ENCODE measurements around the gene BEAN1. TPM values are rescaled to one million over a fixed set of nuclear protein-coding genes. Genes with fewer than 3 reads are reported as not detected.

BEAN1 gene
- total RNA-seq, 1 experiment from 2014 or later = 1.9 TPM

- H4K20me1 ChIP-seq (ENCODE audit: low read length) = no peaks in the 10 kb centered on the region
- H3K27me3 ChIP-seq (ENCODE audit: low read length) = no peaks in the 10 kb centered on the region
- H3F3A ChIP-seq (ENCODE audit: low read length, unreplicated experiment) = no peaks in the 10 kb centered on the region
- H3K9ac ChIP-seq (ENCODE audit: low read length) = no peak overlapping the region
- TF ChIP-seq EZH2 (IDR thresholded peaks at IDR 0.05; ENCODE audit: low read length, unreplicated experiment) (no peak), EZH2phosphoT487 (IDR thresholded peaks at IDR 0.05; ENCODE audit: borderline replicate concordance, low read length) (no peak), CTCF (conservative IDR thresholded peaks at IDR 0.05; ENCODE audit: low read depth, low read length) (no peak)
- no peaks in the 10 kb centered on the region for H3K9me2 ChIP-seq (replicated peaks; ENCODE audit: low read length)
- intact Hi-C loops (cut with micrococcal nuclease) = no loop called here
- no peaks in the 10 kb centered on the region for H3K79me2 ChIP-seq (ENCODE audit: low read length)
- no peak overlapping the region for H3K27ac ChIP-seq (ENCODE audit: low read length)
- BruUV-seq (replicated peaks) = no TSS peak
- peaks cover 24% of the 10 kb centered on the region for H3K4me1 ChIP-seq (ENCODE audit: insufficient read depth, low read length)
- peaks cover 8% of the 10 kb centered on the region; the same call in 1 of the 2 replicates for H3K36me3 ChIP-seq (ENCODE audit: low read depth, low read length)
- no peak overlapping the region for H3K4me3 ChIP-seq (ENCODE audit: low read length)
- no peak overlapping the region for H3K4me2 ChIP-seq (ENCODE audit: low read length)
- DNase-seq = no peak
- ChIA-PET CTCF (no interaction called here), POLR2A (ENCODE audit: unreplicated experiment) (no interaction called here)
- H2AFZ ChIP-seq (ENCODE audit: low read length) = no peak overlapping the region
- ATAC-seq = no peak
- no peaks in the 10 kb centered on the region for H3K9me3 ChIP-seq (ENCODE audit: low read length)
Measured at GRCh38 chr16:66412182-66412581, 14.9 kb upstream of the BEAN1 start.

DNA sequence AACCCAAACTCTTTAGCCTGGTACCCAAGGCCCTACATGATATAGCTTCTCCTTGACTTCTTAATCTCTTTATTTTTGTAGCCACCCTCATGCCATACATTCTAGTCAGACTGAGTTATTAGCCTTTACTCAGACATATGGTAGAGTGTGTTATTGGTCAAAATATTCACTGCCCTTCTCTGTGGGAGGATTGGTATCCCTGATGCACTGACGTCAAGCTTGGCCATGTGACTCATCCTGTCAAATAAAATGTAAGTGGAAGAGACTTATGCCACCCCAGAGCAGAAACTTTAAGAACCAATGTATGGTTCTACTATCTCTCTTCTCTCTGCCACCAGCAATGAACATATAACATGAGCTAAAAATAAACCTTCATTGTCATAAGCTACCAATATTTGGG is 12.2 kb upstream of the BEAN1 start:
- H3K27me3 ChIP-seq (ENCODE audit: low read length) = no peaks in the 10 kb centered on the region
- H3K4me3 ChIP-seq (ENCODE audit: low read length) = no peak overlapping the region
- H3F3A ChIP-seq (ENCODE audit: low read length, unreplicated experiment) = no peaks in the 10 kb centered on the region
- no peak overlapping the region for H3K4me2 ChIP-seq (ENCODE audit: low read length)
- ChIA-PET POLR2A (ENCODE audit: unreplicated experiment) (no interaction called here), CTCF (interaction anchor here (0.6 kb wide), 1 partner anchor 30 kb away, joined by 6 read pairs; no protein-coding TSS in a partner anchor)
- ATAC-seq = no peak
- intact Hi-C loops (cut with micrococcal nuclease) = no loop called here
- peak; percentile 9 for DNase-seq
- TF ChIP-seq EZH2phosphoT487 (IDR thresholded peaks at IDR 0.05; ENCODE audit: borderline replicate concordance, low read length) (no peak), CTCF (conservative IDR thresholded peaks at IDR 0.05; ENCODE audit: low read depth, low read length) (no peak), EZH2 (IDR thresholded peaks at IDR 0.05; ENCODE audit: low read length, unreplicated experiment) (no peak)
- no peak overlapping the region for H3K9ac ChIP-seq (ENCODE audit: low read length)
- H3K36me3 ChIP-seq (ENCODE audit: low read depth, low read length) = peaks cover 8% of the 10 kb centered on the region; the same call in 1 of the 2 replicates
- H3K27ac ChIP-seq (ENCODE audit: low read length) = no peak overlapping the region
- H3K79me2 ChIP-seq (ENCODE audit: low read length) = no peaks in the 10 kb centered on the region
- H4K20me1 ChIP-seq (ENCODE audit: low read length) = no peaks in the 10 kb centered on the region
- no peak overlapping the region for H2AFZ ChIP-seq (ENCODE audit: low read length)
- BruUV-seq (replicated peaks) = no TSS peak
- peaks cover 14% of the 10 kb centered on the region; the same call in 1 of the 2 replicates for H3K4me1 ChIP-seq (ENCODE audit: insufficient read depth, low read length)
- H3K9me3 ChIP-seq (ENCODE audit: low read length) = no peaks in the 10 kb centered on the region
- H3K9me2 ChIP-seq (replicated peaks; ENCODE audit: low read length) = no peaks in the 10 kb centered on the region

DNA sequence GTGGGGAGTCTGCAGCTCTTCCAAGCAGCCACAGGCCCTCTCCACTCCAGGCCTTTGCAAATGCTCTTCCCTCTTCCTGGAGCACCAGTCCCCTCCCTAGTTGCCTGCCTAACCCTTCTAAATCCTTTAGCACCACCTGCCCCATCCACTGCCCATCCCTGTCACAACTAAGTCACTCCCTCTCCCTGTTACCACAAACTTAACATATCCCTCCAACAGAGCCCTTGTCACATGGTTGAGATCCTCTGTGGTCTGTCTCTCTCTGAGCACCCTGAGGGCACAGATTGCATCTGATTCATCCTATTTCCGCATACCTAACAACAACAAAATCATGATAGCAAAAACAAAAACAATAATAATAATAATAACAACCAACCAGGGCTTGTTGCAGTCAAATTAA is 11.0 kb upstream of the BEAN1 start:
- Histone ChIP-seq H4K20me1 (ENCODE audit: low read length) (no peaks in the 10 kb centered on the region), H3K4me1 (ENCODE audit: insufficient read depth, low read length) (peaks cover 26% of the 10 kb centered on the region; the same call in 1 of the 2 replicates), H3K4me2 (ENCODE audit: low read length) (no peak overlapping the region), H3K9me2 (replicated peaks; ENCODE audit: low read length) (no peaks in the 10 kb centered on the region), H3K79me2 (ENCODE audit: low read length) (no peaks in the 10 kb centered on the region), H3K27me3 (ENCODE audit: low read length) (no peaks in the 10 kb centered on the region), H3K36me3 (ENCODE audit: low read depth, low read length) (0 out of 2 replicates have a peak, but pooled peaks cover 3% of the 10 kb centered on the region), H3F3A (ENCODE audit: low read length, unreplicated experiment) (no peaks in the 10 kb centered on the region), H3K27ac (ENCODE audit: low read length) (no peak overlapping the region), H3K9ac (ENCODE audit: low read length) (no peak overlapping the region), H3K4me3 (ENCODE audit: low read length) (no peak overlapping the region), H2AFZ (ENCODE audit: low read length) (no peak overlapping the region), H3K9me3 (ENCODE audit: low read length) (no peaks in the 10 kb centered on the region)
- ChIA-PET POLR2A (ENCODE audit: unreplicated experiment) (no interaction called here), CTCF (no interaction called here)
- no peak for ATAC-seq
- BruUV-seq (replicated peaks) = no TSS peak
- DNase-seq = peak; percentile 7
- no peak for TF ChIP-seq EZH2 (IDR thresholded peaks at IDR 0.05; ENCODE audit: low read length, unreplicated experiment)
- TF ChIP-seq CTCF (conservative IDR thresholded peaks at IDR 0.05; ENCODE audit: low read depth, low read length) = no peak
- TF ChIP-seq EZH2phosphoT487 (IDR thresholded peaks at IDR 0.05; ENCODE audit: borderline replicate concordance, low read length) = no peak
- intact Hi-C loops (cut with micrococcal nuclease) = no loop called here

Measured in PC-3 (cell line).